Epithelial cell of prostate (primary cell): ENCODE data around the gene MCMBP.
"Not testable (repeated sequence)": the region's sequence is repeated elsewhere in the genome, so short reads cannot be mapped to it uniquely, and the experiment has no call there.

Source experiments
- DNase-seq: peaks from one replicate; pipeline ENCODE4 v3.0.0-alpha.2; 2011; ENCODE audit warnings: low read depth, low spot score
- H3K27ac ChIP-seq: fragments of 450-650 bp; 2 replicates; pipeline ENCODE4 v1.5.1; 2017; ENCODE audit warnings: mild to moderate bottlenecking

Gene MCMBP

DNA sequence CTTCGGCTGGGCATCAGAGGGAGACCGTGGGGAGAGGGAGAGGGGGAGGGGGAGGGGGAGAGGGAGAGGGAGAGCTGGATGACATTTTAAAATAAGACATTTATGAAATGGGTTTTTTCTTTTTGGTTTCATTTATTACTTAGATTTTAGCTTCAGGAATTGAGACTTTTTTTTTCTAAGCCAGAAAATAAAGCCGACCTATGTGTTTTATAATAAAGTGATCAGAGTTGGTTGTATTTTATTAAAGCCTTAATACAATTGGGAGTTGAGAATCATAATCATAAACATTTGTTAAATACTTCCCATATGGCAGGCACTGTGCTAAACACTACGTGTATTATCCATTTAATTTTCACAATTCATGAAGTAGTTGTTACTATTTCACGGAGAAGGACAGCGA lies 76.6 kb downstream of the MCMBP start:
- no peak overlapping the region for H3K27ac ChIP-seq
- no peak for DNase-seq

DNA sequence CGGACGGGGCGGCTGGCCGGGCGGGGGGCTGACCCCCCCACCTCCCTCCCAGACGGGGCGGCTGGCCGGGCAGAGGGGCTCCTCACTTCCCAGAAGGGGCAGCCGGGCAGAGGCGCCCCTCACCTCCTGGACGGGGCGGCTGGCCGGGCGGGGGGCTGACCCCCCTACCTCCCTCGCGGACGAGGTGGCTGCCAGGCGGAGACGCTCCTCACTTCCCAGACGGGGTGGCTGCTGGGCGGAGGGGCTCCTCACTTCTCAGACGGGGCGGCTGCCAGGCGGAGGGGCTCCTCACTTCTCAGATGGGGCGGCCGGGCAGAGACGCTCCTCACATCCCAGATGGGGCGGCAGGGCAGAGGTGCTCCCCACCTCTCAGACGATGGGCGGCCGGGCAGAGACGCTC lies 77.5 kb downstream of the MCMBP start:
- DNase-seq, H3K27ac ChIP-seq: not testable (repeated sequence)

GRCh38 chr10:119786117-119786769 lies 86.4 kb downstream of the MCMBP start:
- H3K27ac ChIP-seq: no peak overlapping the region
- no peak for DNase-seq

- no peak for DNase-seq
- no peak overlapping the region for H3K27ac ChIP-seq
Observed at GRCh38 chr10:119784340-119785067, 88.1 kb downstream of the MCMBP start.

- no peak overlapping the region for H3K27ac ChIP-seq
- DNase-seq: no peak
Observed at GRCh38 chr10:119783665-119784027, 89.0 kb downstream of the MCMBP start.

DNA sequence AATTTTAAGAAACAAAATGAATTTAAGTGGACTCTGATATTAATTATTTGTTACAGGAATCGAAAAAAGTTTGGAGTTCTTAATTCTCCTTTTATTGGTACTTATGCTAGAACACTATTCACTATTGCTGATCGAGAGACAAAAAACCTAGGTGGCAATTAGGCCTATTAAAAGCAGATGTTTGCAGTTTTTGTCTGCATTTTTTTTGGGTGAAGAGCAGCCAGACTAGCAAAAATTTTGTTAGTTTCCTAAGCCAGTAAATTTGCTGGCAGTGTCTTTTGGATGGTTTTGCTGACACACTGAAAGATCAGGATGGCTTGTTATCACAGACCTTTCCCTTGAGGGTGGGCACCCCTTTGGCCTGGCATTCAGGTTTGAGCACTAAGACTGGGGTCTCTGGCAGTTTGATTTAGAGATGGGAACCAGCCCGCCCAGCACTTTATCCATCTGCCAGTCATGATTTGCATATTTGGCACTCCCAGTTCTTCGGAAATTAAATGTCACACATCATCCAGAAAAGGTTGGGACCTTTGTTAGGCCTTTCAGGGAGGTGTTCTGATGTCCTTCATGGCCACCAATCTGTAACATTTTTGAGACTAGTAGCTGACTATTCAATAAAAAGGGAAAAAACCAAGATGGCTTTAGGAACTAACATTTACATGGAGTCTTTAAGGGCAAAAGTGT lies 89.5 kb downstream of the MCMBP start:
- H3K27ac ChIP-seq: no peak overlapping the region

GRCh38 chr10:119781498-119781897 lies 91.1 kb downstream of the MCMBP start:
- no peak overlapping the region for H3K27ac ChIP-seq
- DNase-seq: no peak

More for the DNA sequence above, 89.5 kb downstream of the MCMBP start:
- no peak for DNase-seq

DNA sequence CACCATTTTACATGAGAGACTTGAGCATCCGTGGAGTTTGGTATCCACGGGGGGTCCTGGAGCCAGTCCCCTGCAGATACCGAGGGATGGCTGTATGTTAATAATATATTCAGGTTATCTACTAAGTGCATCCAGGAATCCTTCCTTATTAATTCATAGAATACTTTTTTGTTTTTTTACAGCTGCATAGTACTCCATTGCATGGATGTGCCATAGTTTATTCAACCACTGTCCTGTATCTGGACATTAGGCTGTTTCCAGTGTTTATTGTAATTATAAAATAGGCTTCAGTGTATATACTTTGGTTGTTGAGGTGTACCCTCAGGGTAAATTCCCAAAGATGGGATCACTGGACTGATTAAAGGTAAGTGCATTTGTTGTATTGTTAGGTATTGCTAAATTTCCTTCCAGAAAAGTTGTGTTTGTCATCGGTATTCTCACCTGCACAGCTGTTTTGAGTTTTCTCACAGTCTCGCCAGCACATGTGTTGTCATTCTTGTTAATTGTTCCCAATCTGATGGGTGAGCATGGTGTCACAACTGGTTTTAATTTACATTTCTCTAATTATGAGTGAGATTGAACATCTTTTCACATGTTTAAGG lies 91.7 kb downstream of the MCMBP start:
- no peak overlapping the region for H3K27ac ChIP-seq
- DNase-seq: no peak
